Raji (cell line): Measurements from ENCODE around the gene UNC119B.

Experiments used
- POLR2A ChIP-seq: IDR thresholded peaks from 2 replicates; pipeline ENCODE4 v1.6.1; 2011; ENCODE audit warnings: low read depth, low read length, control low read depth; ENCODE audit not compliant: insufficient read depth

UNC119B gene

DNA sequence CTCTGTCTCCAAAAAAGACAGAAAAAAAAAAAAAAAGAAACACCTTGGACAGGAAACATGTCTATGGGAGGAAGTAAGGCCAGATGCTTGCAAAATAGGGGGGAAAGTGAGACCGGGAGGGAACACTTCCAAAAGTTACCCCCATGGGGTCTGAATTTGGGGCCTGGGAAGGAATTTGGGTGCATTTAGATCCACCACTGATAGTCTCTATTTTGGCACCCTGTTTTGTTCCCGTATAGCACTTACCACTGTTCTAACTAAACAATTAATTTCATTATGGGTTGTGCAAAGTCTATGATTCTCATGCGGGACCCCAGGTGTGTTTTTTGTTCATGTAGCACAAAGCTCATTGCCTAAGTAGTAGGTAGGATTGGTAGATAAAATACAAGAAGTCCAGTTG lies 24.7 kb upstream of the UNC119B start:
- TF ChIP-seq POLR2A, result no peak

DNA sequence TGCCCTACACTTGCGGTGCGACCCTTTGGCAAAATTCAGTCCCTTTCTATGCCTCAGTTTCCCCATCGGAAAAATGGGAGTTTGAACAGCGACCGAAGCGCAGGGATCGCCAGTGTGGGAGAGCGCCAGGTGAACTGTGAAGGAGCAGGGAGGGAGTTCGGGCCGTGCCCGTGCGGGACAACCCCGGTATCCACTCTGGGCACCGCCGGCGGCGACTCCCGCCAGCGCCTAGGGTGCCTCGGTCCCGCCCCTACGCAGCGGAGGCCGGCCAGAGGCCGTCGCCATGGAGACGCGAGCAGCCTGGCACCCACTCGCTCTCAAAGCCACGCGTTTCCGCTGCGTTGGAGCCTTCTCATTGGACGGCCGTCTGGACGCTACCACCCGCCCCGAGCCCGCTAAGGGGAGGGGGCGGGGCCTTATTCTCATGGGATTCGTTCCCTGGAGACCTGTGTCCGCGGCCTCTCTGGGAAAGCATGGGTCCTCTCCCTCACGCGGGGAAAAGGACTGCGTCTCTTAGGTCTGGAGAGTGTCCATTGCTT lies 24.0 kb upstream of the UNC119B start:
- peak; percentile 91 for TF ChIP-seq POLR2A

- TF ChIP-seq POLR2A, result peak; percentile 88
These were observed 23.3 kb upstream of the UNC119B start, which contains the start of gene MLEC for GRCh38 chr12:120686690-120687577. Gene MLEC (plus strand): TSS chr12:120687149. CDS start chr12:120687297, 148 bp downstream.

DNA sequence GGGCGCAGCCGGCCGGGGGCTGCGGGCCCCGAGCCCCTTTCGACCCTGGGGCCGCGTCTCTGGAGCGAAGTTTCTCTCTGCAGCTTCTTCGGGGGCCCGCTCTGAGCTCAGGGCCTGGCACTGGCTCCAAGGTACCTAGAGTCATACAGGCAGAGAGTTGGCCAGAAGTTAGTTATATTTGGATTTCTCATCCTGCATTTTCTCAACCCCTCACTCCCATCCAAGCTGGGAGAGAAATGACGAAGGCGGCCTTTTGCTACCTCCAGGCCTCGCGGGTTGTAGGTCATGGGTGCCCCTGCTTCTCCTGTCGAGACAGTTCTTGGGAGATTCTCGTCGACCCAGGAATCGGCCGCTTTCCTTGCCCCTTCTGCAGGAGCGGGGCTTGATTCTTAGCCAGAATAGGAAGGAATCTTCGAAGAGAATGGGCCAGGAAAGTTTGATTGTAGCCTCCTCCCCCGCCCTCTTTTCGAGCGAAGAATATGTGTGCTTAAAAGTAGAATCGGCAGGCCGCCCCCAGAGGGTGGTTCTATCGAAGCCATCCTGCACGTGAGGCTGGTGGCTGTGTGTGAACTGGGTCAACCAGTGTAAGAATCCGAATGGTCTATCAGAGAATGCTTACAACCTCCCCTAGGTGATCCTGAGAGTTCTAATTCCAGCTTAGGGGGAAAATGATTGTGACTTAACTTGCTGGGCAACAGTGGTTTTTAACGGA lies 22.5 kb upstream of the UNC119B start:
- TF ChIP-seq POLR2A, result no peak

- TF ChIP-seq POLR2A, result no peak
These were observed 21.7 kb upstream of the UNC119B start for GRCh38 chr12:120688527-120689071.

- no peak for TF ChIP-seq POLR2A
These were observed 20.7 kb upstream of the UNC119B start for GRCh38 chr12:120689397-120690082.

DNA sequence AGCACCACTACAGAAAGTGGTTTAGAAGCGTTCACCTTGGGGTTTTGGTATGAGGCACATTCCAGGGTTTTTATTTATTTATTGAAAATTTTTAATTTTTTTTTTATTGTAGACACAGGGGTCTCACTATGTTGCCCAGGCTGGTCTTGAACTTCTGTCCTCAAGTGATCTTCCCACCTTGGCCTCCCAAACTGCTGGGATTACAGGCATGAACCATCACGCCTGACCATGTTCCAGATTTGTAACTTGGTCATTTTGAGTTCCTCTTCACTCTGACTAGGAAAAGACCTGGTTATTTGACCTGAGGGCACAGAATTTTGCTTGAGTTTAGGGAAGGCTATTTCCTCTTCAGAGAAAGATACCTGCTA lies 20.2 kb upstream of the UNC119B start:
- TF ChIP-seq POLR2A, result no peak

DNA sequence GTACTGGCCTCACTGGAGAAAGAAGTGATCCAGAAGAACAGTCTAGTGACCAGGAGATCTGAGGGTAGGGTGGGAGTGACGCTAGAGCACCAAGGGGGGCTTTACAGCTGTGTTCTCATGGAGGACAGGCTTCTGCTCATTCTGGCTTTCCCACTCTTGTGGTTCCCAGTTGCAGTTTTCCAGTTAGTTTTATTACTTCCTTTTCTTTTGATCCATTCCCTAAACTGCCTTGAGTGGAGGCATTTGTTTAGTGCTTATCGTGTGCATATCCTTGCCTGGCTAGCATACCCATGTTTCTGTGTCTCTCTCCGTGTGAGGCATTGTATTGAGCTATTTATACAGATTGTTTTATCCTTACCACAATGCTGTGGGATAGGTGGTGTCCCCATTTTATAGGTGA lies 19.3 kb upstream of the UNC119B start:
- no peak for TF ChIP-seq POLR2A

DNA sequence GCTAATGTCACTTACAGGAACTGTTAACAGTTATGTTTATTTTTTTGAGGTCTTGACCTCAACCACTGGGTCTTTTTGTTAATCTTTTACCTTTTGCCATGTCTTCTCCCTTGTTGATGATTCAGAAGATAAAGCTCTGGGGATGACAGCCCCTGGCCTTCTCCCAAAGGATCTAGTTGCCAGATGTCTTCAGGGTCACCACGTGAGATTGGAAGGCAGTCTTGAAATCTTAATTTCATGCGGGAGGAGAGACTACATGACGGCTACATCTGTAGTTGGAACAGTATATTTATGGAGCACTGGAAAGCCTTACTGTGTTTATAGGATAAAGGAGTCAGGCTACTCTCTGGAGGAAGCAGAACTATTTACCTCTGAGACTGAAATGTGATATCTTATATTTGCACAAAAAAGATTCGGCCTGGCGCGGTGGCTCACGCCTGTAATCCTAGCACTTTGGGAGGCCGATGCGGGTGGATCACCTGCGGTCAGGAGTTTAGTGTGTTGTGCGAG lies 17.7 kb upstream of the UNC119B start:
- TF ChIP-seq POLR2A, result no peak

DNA sequence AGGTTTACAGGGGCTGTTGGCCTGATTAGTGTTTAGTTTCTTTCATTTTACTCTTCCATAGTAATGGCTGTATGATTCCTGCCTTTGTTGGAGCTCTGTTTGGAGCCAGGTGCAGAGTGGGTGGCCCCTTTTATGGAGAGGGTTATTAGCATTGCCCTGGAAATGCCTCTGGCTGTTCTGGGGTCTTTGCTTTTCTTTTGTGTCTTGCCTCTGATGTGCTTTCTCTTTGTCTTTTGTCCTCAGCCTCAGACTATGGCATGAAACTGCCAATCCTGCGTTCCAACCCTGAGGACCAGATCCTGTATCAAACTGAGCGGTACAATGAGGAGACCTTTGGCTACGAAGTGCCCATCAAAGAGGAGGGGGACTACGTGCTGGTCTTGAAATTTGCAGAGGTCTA lies 16.4 kb upstream of the UNC119B start:
- TF ChIP-seq POLR2A, result no peak

DNA sequence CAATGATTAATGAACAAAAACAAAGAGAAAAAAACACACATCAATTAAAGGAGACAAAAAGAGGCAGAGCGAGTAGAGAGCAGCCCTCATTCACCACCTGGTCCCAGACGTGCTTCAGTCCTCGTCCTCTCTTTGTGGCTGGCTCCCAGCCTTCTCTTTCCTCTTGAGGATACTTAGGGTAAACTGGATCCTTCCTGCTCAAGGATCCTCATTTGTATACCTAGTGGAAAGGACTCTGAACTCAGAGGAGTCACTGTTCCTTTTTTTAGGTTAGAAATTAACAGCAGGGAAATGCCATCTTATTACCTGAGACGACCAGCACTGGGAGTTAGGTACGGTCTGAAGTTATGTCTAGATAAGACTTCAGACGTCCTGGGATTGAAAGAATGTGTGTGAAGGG lies 13.6 kb upstream of the UNC119B start:
- TF ChIP-seq POLR2A, result no peak

DNA sequence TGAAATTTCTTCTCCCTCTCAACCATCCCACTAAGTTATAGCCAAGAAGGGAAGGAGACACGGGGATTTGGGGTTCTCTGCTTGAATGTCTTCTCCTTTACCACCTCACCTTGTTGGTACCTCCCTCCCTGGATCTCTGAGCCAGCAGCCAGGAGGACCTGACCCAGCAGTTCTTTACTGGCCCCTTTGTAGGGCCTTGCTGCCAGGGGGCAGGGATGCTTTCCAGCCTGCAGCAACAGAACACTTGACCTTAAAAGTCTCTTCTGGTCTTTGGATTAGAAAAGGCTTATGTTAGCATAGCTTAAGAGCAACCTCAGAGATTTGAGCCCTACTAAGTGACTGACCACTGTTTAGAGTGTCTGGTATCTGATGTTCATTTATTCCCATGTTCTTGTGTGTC lies 12.9 kb upstream of the UNC119B start:
- TF ChIP-seq POLR2A, result no peak

GRCh38 chr12:120698665-120699064 lies 11.6 kb upstream of the UNC119B start:
- no peak for TF ChIP-seq POLR2A

- no peak for TF ChIP-seq POLR2A
These were observed 10.7 kb upstream of the UNC119B start for GRCh38 chr12:120699553-120699952.

DNA sequence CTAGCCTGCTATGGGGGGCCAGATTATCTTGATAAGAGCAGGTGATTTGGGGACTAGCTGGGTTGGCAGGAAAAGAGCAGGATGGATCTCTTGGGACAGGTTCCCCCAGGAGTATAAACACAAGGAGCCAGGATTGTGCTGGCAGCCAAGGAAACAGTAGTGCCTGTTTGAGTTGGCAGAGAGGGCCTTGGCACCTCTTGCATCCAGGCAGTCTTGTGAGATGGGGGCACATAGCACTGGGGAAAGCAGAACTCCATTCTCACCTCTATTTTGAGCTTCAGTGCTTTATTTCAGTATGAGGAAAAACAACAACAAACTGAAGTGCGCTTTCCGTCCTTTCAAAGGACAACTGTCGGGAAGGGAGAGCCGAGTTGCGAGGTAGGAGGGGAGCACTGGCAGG lies 9.4 kb upstream of the UNC119B start:
- no peak for TF ChIP-seq POLR2A

GRCh38 chr12:120702637-120703036 lies 7.6 kb upstream of the UNC119B start:
- no peak for TF ChIP-seq POLR2A
